ENCODE data around the gene STOX2.

GRCh38 chr4:184052616-184053015 lies 147.5 kb downstream of the STOX2 start:
- TF ChIP-seq EZH2 (IDR thresholded peaks at IDR 0.05; ENCODE audit: borderline replicate concordance) (no peak), CTCF (IDR thresholded peaks at IDR 0.05; ENCODE audit: poor library complexity) (no peak)
